Fibroblast of skin of scalp (primary cell): ENCODE measurements around the gene SLC15A3.
"Not testable (repeated sequence)": the region's sequence is repeated elsewhere in the genome, so short reads cannot be mapped to it uniquely, and the experiment has no call there.

Experiments used
- DNase-seq: peaks from one replicate; pipeline ENCODE4 v3.0.0-alpha.2; 2013

The SLC15A3 gene

GRCh38 chr11:60974726-60975125 is 22.8 kb upstream of the SLC15A3 start:
- DNase-seq, result no peak

- DNase-seq, result not testable (repeated sequence)
Measured at GRCh38 chr11:60974316-60974715, 22.3 kb upstream of the SLC15A3 start.

DNA sequence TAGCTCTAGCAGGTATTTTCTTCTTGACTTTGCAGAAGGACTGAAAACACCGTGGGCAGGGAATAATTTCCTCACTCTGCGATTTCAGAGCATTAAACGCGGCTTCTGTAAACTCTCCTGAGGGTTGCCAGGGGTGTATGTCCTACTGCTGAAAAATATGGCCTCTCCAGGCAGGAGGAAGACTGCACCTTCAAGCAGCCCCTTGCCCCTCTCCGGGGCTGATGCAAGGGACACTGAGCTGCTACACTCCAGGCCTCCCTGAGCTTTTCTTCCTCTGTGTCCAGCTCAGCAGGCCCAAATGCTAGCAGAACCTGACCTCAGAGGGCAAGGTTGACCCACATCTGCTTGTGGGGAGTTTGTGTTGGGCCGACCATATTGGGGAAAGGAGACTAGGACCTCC is 21.7 kb upstream of the SLC15A3 start:
- no peak for DNase-seq

GRCh38 chr11:60972182-60973030 is 20.4 kb upstream of the SLC15A3 start:
- no peak for DNase-seq

DNA sequence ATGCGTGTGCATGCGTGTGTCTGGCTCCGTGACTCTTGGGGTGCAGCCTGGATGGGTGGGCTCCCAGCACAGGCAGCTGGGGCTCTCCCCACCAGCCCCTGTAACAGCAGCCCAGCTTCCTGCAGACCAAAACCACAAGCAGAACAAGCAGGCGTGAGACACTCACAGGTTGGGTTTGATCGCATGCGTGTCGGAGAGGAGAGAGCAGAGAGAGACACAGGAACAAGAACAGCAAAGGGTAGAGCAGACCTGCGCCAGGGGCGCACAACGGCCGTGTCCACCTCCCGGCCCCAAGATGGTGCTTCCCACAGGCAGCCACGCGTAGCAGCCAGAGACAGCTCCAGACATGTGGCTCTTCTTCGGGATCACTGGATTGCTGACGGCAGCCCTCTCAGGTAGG is 19.5 kb upstream of the SLC15A3 start, which contains the start of gene CD6:
CD6 (plus strand) TSS at position 161 of the 400 bp plus-strand sequence; CDS start at position 347, 186 bp downstream.
- DNase-seq, result no peak

DNA sequence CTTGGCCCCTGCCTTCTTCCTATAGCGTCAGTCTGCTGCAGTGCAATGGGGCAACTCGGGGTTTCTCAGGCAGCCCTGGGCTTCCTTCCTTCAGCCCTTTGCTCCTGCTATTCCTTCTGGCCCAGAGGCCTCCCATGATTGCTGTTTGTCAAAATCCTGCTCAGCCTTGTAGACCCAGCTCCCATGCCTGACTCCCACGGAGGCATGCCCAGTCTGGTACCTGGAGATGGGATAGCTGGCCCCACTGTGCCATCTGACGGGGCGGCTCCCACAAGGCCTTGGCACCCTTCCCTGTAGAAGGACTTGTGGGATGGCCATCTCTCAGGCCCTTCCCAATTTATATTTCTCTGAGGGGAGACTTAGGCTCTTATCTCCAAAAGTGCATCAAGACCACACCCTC is 18.9 kb upstream of the SLC15A3 start:
- no peak for DNase-seq

- DNase-seq, result peak; percentile 43
Measured at GRCh38 chr11:60970369-60970774, 18.4 kb upstream of the SLC15A3 start.

DNA sequence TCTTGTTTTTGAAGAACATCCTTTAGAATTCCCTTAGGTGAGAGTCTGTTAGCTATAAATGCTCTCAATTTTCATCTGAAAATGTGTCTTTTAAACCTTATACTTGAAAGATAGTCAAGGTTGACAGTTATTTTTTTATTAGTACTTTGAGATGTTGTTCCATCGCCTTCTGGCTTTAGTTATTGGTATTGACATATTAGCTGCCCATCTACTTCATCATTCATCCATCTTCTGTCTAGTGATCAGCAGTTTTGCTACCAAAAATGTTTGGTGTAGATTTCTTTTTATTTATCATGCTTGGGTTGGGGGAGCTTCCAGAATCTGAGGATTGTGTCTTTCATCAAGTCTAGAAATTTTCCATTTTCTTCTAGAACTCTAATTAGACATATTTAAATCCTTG is 16.2 kb upstream of the SLC15A3 start:
- DNase-seq, result no peak

DNA sequence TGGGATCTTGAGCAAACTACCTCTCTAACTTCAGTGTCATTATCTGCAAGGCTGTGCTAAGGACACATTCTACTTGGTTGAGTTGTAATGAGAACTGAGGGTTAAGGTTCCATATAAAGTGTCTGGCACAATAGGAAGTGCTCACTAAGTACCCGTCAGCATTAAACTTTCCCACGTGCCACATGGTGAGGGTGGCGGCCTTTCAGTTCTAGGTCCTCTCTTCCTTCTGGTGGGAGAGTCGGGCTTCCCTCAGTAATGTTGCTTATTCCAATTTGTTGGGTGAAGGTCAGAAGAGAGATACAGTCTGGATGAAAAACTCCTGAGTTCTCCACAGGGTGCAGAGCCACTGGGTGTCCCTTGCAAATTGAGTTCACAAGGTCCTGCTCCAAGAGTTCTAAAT is 14.9 kb upstream of the SLC15A3 start:
- DNase-seq, result no peak

DNA sequence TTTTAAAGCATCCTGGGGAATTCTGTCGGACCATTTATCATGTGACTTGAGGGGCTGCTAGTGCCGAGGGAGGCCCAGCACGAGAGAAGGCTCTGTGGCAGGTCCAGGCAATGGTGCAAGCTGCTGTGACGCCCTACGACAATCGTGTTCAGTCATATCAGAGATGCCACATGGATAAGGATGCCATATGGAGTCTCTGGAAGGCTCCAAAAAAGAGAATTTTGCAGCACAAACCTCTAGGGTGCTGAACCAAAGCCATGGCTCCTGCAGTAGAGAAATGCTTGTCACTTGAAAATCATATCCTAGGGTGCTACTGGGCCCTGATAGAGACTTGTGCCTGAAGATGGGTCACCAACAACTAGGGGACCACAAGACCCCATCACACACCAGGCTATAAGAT is 12.8 kb upstream of the SLC15A3 start:
- DNase-seq, result no peak

DNA sequence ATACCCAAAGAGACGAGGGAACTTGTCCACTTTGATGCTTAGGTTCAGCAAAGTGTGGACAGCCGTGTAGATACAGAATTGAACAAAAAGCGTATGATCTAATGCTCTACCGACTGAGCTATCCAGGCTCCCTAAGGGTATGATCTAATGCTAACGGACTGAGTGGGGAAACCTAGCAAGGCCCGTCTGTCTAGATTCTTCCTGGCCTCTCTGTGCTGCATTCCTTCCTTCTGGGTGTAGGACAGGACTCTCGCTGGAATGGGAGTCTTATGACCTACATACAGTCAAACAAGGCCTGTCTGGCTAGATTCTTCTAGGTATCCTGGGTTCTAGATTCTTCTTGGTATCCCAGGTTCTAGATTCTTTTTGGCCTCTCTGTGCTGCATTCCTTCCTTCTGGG is 8.4 kb upstream of the SLC15A3 start:
- DNase-seq, result peak; percentile 56

- peak; percentile 81 for DNase-seq
Measured at GRCh38 chr11:60959431-60959830, 7.5 kb upstream of the SLC15A3 start.

DNA sequence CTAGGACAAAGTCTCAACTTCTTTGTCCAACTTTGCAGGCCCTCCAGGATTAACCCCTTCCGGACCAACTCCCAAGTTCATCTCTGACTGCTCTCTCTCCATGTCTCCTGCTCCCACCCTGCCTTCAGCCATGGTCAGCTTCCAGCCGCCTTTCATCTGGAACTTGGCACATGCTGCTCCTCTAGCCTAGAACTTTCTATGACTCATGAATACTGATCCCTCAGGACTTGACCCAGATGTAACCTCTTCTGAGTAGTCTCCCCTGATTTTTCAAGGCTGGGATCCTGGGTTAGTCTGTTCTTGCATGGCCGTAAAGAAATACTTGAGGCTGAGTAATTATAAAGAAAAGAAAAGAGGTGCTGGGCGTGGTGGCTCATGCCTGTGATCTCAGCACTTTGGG is 5.2 kb upstream of the SLC15A3 start:
- peak; percentile 19 for DNase-seq

- DNase-seq, result no peak
Measured at GRCh38 chr11:60955571-60955970, 3.6 kb upstream of the SLC15A3 start.

DNA sequence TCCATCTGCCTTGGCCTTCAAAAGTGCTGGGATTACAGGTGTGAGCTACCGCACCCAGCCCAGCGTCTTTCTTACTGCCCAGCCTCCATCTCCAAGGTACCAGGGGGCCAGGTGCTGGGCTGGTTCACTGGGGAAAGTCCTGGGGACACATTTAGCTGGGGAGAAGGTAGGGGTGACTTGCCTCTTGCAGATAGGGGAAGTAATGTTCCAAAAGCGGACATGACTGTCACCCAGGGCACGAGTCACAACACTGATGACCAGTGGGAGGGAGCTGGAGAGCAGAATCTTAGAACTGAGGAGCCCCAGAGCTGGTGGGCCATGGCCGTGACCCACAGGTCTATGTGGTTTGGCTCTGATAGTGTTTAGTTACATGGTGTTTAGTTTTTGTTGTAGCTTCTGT is 2.4 kb upstream of the SLC15A3 start:
- DNase-seq, result no peak

- no peak for DNase-seq
Measured at GRCh38 chr11:60953781-60954180, 1.8 kb upstream of the SLC15A3 start.

- no peak for DNase-seq
Measured at GRCh38 chr11:60952742-60953170, 780 bp upstream of the SLC15A3 start.

- no peak for DNase-seq
Measured at GRCh38 chr11:60951606-60951903, 421 bp downstream of the SLC15A3 start.

GRCh38 chr11:60950933-60951605 is 907 bp downstream of the SLC15A3 start:
- no peak for DNase-seq

DNA sequence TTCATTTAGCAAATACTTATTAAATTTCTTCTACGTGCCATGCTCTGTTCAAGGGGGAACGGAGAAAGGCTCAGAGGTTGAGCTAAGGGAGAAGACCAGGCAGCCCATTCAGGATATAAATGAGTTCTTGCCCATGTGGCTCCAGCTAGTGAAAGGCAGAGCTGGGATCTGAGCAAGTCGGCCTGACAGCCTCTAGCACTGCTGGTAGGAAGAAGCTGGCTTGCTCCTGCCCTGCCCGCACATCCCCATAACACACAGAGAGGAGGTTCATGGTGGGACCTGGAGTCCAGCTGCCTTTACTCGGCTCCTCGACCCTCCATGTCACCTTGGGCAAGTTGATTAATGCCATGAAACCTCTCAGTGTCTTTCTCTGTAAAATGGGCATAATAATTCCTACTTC is 2.0 kb downstream of the SLC15A3 start:
- DNase-seq, result no peak

DNA sequence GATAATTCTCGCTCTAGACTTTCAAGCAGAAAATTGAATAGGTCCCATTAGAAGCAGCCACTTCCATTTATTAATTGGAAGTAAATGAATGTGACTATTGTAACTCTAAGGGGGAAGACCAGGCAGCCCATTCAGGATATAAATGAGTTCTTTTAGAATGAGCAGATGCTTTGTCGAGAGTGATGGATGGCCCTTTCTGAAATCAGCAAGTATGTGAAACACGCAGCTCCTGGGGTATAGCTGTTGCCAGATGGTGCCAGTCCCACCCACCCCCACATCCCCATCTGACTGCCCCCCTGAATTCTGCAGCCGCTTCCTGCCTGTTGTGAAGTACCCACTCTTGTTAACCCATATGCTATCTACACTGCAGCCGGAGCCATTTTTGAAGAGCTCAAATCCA is 3.7 kb downstream of the SLC15A3 start:
- DNase-seq, result no peak

DNA sequence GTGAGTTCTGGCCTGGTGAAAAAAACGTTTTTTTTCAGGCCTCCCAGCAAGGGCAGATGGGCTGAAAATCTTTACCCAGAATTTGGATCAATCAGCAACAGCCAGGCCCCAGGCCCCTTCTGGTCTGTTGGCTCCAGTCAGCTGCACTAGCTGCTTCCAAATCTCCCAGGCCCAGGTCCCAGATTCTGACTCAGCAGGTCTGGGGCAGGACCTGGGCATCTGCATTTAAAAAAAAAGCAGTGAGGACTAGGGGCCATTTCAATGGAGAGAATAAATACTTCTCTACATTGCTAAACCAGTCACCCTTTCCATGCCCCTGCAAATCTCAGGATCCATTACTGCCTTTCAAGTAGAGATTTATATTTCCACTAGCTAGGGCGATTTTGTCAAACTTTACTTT is 4.3 kb downstream of the SLC15A3 start:
- no peak for DNase-seq

- no peak for DNase-seq
Measured at GRCh38 chr11:60946601-60947264, 5.2 kb downstream of the SLC15A3 start.

DNA sequence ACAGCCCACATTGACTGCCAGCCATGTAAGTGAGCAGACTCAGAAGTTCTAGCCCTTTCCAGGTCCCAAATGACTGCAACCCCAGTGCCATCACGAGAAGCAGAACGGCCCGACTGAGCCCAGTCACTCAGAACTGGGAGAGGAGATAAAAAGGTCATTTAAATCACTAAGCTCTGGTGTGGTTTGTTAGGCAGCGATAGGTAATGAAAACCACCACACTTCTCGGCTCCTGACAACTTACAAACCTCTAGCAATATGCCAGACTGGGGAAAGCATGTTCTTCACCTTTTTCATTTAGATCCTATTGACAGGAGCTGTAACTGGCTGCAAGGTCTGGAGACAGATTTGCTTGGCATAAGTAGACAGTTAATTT is 6.7 kb downstream of the SLC15A3 start:
- no peak for DNase-seq
